C4-2B (cell line): ENCODE measurements around the gene RAB15.

Experiments
- ZFX ChIP-seq: fragments of 450-650 bp; IDR thresholded peaks from 2 replicates; pipeline ENCODE4 v1.6.1; 2017
- TF ChIP-seq, protein P1 (sequence below): fragments of 450-650 bp; conservative IDR thresholded peaks from 2 replicates; pipeline ENCODE4 v1.5.1; 2017; ENCODE audit warnings: mild to moderate bottlenecking

DNA sequence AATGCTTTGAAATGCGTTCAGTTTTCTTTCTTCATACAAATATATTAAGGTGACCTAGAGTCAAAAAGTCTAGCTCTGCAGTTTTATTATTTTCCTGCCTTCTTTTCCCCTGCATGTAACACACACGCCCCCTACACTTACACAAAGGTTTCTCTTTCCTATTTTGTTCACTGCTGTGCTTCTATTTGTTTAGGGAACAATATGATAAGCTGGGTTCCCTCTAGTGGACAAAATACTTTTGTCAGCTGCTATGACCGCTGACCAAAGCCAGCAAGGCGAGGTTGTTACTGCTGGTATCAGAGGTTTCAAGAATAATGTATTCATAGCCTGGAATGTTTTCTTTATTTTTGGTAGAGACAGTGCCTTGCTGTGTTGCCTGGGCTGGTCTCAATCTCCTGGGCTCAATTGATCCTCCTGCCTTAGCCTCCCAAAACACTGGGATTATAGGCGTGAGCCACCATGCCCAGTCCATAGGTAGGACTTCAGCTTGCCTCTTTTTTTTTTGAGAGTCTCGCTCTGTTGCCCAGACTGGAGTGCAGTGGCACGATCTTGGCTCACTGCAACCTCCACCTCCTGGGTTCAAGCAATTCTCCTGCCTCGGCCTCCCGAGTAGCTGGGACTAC lies 47.9 kb upstream of the RAB15 start:
- TF ChIP-seq, protein P1, sequence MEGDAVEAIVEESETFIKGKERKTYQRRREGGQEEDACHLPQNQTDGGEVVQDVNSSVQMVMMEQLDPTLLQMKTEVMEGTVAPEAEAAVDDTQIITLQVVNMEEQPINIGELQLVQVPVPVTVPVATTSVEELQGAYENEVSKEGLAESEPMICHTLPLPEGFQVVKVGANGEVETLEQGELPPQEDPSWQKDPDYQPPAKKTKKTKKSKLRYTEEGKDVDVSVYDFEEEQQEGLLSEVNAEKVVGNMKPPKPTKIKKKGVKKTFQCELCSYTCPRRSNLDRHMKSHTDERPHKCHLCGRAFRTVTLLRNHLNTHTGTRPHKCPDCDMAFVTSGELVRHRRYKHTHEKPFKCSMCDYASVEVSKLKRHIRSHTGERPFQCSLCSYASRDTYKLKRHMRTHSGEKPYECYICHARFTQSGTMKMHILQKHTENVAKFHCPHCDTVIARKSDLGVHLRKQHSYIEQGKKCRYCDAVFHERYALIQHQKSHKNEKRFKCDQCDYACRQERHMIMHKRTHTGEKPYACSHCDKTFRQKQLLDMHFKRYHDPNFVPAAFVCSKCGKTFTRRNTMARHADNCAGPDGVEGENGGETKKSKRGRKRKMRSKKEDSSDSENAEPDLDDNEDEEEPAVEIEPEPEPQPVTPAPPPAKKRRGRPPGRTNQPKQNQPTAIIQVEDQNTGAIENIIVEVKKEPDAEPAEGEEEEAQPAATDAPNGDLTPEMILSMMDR = peak; percentile 92
- TF ChIP-seq ZFX = no peak
